GM18505 (cell line): Measurements from ENCODE around the gene PPIB.

Experiments used
- ATAC-seq: cut with Tn5 transposase; IDR thresholded peaks from one replicate; pipeline ENCODE4 v1.9.1; 2021; ENCODE audit not compliant: unreplicated experiment
- POLR2A ChIP-seq: IDR thresholded peaks from 4 replicates; pipeline ENCODE4 v1.6.1; 2011; ENCODE audit warnings: borderline replicate concordance; ENCODE audit not compliant: insufficient read depth, insufficient read length; ENCODE audit errors: extremely low read depth

Gene PPIB

GRCh38 chr15:64166102-64166890 is 3.5 kb upstream of the PPIB start:
- no peak for TF ChIP-seq POLR2A

GRCh38 chr15:64164436-64164835 is 1.6 kb upstream of the PPIB start:
- no peak for TF ChIP-seq POLR2A
- no peak for ATAC-seq

More at GRCh38 chr15:64166102-64166890, 3.5 kb upstream of the PPIB start:
- no peak for ATAC-seq

- no peak for TF ChIP-seq POLR2A
- ATAC-seq = no peak
Observed at GRCh38 chr15:64163659-64164362, 989 bp upstream of the PPIB start.

- no peak for TF ChIP-seq POLR2A
- ATAC-seq = no peak
Observed at GRCh38 chr15:64162478-64162868, 349 bp downstream of the PPIB start.

GRCh38 chr15:64161688-64162477 is 939 bp downstream of the PPIB start:
- no peak for ATAC-seq
- no peak for TF ChIP-seq POLR2A

- ATAC-seq = no peak
- TF ChIP-seq POLR2A = no peak
Observed at GRCh38 chr15:64158363-64159134, 4.3 kb downstream of the PPIB start.

- no peak for ATAC-seq
- TF ChIP-seq POLR2A = peak; percentile 38
Observed at GRCh38 chr15:64157599-64158125, 5.2 kb downstream of the PPIB start.

- ATAC-seq = no peak
- no peak for TF ChIP-seq POLR2A
Observed at GRCh38 chr15:64156652-64157331, 6.0 kb downstream of the PPIB start.

- TF ChIP-seq POLR2A = peak; percentile 13
- ATAC-seq = no peak
Observed at GRCh38 chr15:64155802-64156651, 6.8 kb downstream of the PPIB start.

- peak; percentile 50 for TF ChIP-seq POLR2A
- ATAC-seq = peak; percentile 48
Observed at GRCh38 chr15:64153480-64154367, 9.1 kb downstream of the PPIB start.
